Activated CD4-positive, alpha-beta T cell treated with anti-CD3 and anti-CD28 coated beads, Interleukin-2, amount 50 U/mL, for 1 hour (primary cell): ENCODE data around the gene MYL12B.
"Not testable (repeated sequence)": the region's sequence is repeated elsewhere in the genome, so short reads cannot be mapped to it uniquely, and the experiment has no call there.

Source experiments
- DNase-seq: peaks from one replicate; pipeline ENCODE4 v3.0.0-alpha.2; 2020

MYL12B gene

GRCh38 chr18:3261373-3262233, at the start of gene MYL12B:
Gene MYL12B (plus strand): TSS chr18:3262133. CDS start chr18:3272899, 10,766 bp downstream.
- peak; percentile 78 for DNase-seq

GRCh38 chr18:3212657-3213056, 49.3 kb upstream of the MYL12B start:
- no peak for DNase-seq

- DNase-seq, result no peak
Measured at GRCh38 chr18:3213300-3214059, 48.5 kb upstream of the MYL12B start.

- DNase-seq, result no peak
Measured at GRCh38 chr18:3214855-3215637, 46.9 kb upstream of the MYL12B start.

GRCh38 chr18:3216987-3217386, 44.9 kb upstream of the MYL12B start:
- no peak for DNase-seq

- no peak for DNase-seq
Measured at GRCh38 chr18:3217948-3218647, 43.8 kb upstream of the MYL12B start.

- DNase-seq, result no peak
Measured at GRCh38 chr18:3218819-3219218, 43.1 kb upstream of the MYL12B start.

GRCh38 chr18:3219241-3219630, 42.7 kb upstream of the MYL12B start:
- DNase-seq, result no peak

- DNase-seq, result no peak
Measured at GRCh38 chr18:3219631-3220335, 42.1 kb upstream of the MYL12B start, which contains the start of gene MYOM1. Gene MYOM1 (minus strand): TSS chr18:3219968. CDS start chr18:3215223, 4,745 bp downstream.

- DNase-seq, result not testable (repeated sequence)
Measured at GRCh38 chr18:3220868-3221267, 41.1 kb upstream of the MYL12B start.

GRCh38 chr18:3221496-3221895, 40.4 kb upstream of the MYL12B start:
- DNase-seq, result no peak

- DNase-seq, result no peak
Measured at GRCh38 chr18:3223356-3223755, 38.6 kb upstream of the MYL12B start.

- DNase-seq, result no peak
Measured at GRCh38 chr18:3224223-3224622, 37.7 kb upstream of the MYL12B start.

- DNase-seq, result no peak
Measured at GRCh38 chr18:3225588-3225987, 36.3 kb upstream of the MYL12B start.

- DNase-seq, result no peak
Measured at GRCh38 chr18:3226048-3226447, 35.9 kb upstream of the MYL12B start.

GRCh38 chr18:3230401-3231334, 31.3 kb upstream of the MYL12B start:
- no peak for DNase-seq

- DNase-seq, result no peak
Measured at GRCh38 chr18:3233004-3233403, 28.9 kb upstream of the MYL12B start.

GRCh38 chr18:3233433-3234168, 28.3 kb upstream of the MYL12B start:
- no peak for DNase-seq

GRCh38 chr18:3234457-3234856, 27.5 kb upstream of the MYL12B start:
- DNase-seq, result no peak

GRCh38 chr18:3235846-3236245, 26.1 kb upstream of the MYL12B start:
- DNase-seq, result no peak
